Measurements from ENCODE around the gene DCANP1.
A peak's percentile ranks its signal among the peaks of the same experiment; 100 is the strongest.

Gene DCANP1

GRCh38 chr5:135457424-135458071 lies 10.4 kb upstream of the DCANP1 start:
- H3K27me3 ChIP-seq (ENCODE audit: insufficient read depth, low read length, poor library complexity) = no peaks in the 10 kb centered on the region
- no peak overlapping the region for H3K18ac ChIP-seq (ENCODE audit: low read length)
- H3K4me2 ChIP-seq (ENCODE audit: low read length) = no peak overlapping the region
- WGBS (ENCODE audit: extremely low coverage, insufficient coverage, low lambda C conversion rate) = no CpG with 5 or more reads among the region's 9 CpGs
- H2BK120ac ChIP-seq (ENCODE audit: low read depth, low read length) = no peak overlapping the region
- H2BK15ac ChIP-seq (replicated peaks; ENCODE audit: low read depth) = no peak overlapping the region
- H2BK5ac ChIP-seq (ENCODE audit: low read length) = no peak overlapping the region
- H3K79me1 ChIP-seq (ENCODE audit: low read length) = no peaks in the 10 kb centered on the region
- no peaks in the 10 kb centered on the region for H3K4me1 ChIP-seq (ENCODE audit: control insufficient read depth, low read depth, low read length)
- H3K79me2 ChIP-seq (ENCODE audit: control insufficient read depth, insufficient read depth, low read length) = no peaks in the 10 kb centered on the region
- no peak overlapping the region for H4K8ac ChIP-seq (ENCODE audit: low read depth, low read length)
- no peak overlapping the region for H4K5ac ChIP-seq (ENCODE audit: low read length)
- H3K4me3 ChIP-seq (ENCODE audit: low read length) = no peak overlapping the region
- no peak overlapping the region for H3K23ac ChIP-seq (ENCODE audit: low read length)
- DNase-seq = peak; percentile 82
- H3K9ac ChIP-seq (ENCODE audit: low read length) = no peak overlapping the region
- H3K56ac ChIP-seq (ENCODE audit: low read length) = no peak overlapping the region
- no peak overlapping the region for H2AK5ac ChIP-seq (ENCODE audit: low read length)
- no peak overlapping the region for H3K27ac ChIP-seq (ENCODE audit: low read depth, low read length)
- H3K36me3 ChIP-seq (ENCODE audit: control insufficient read depth, insufficient read depth, low read length) = no peaks in the 10 kb centered on the region
- no peak overlapping the region for H3K4ac ChIP-seq (ENCODE audit: low read depth, low read length)

GRCh38 chr5:135456238-135457099 lies 9.3 kb upstream of the DCANP1 start:
- no CpG with 5 or more reads among the region's 12 CpGs for WGBS (ENCODE audit: extremely low coverage, insufficient coverage, low lambda C conversion rate)
- H3K27ac ChIP-seq (ENCODE audit: low read depth, low read length) = no peak overlapping the region

GRCh38 chr5:135455876-135456237 lies 8.7 kb upstream of the DCANP1 start:
- Histone ChIP-seq H4K5ac (ENCODE audit: low read length) (no peak overlapping the region), H3K9ac (ENCODE audit: low read length) (no peak overlapping the region), H3K4me2 (ENCODE audit: low read length) (no peak overlapping the region), H3K27ac (ENCODE audit: low read depth, low read length) (no peak overlapping the region), H3K36me3 (ENCODE audit: control insufficient read depth, insufficient read depth, low read length) (no peaks in the 10 kb centered on the region), H3K79me2 (ENCODE audit: control insufficient read depth, insufficient read depth, low read length) (no peaks in the 10 kb centered on the region), H2BK120ac (ENCODE audit: low read depth, low read length) (no peak overlapping the region), H3K4me3 (ENCODE audit: low read length) (no peak overlapping the region), H3K23ac (ENCODE audit: low read length) (no peak overlapping the region), H2BK15ac (replicated peaks; ENCODE audit: low read depth) (no peak overlapping the region), H3K4me1 (ENCODE audit: control insufficient read depth, low read depth, low read length) (no peaks in the 10 kb centered on the region), H2AK5ac (ENCODE audit: low read length) (no peak overlapping the region), H3K4ac (ENCODE audit: low read depth, low read length) (no peak overlapping the region), H3K56ac (ENCODE audit: low read length) (no peak overlapping the region), H3K18ac (ENCODE audit: low read length) (no peak overlapping the region), H3K79me1 (ENCODE audit: low read length) (no peaks in the 10 kb centered on the region), H2BK5ac (ENCODE audit: low read length) (no peak overlapping the region), H4K8ac (ENCODE audit: low read depth, low read length) (no peak overlapping the region), H3K27me3 (ENCODE audit: insufficient read depth, low read length, poor library complexity) (no peaks in the 10 kb centered on the region)
- no peak for DNase-seq
- no CpG with 5 or more reads among the region's 4 CpGs for WGBS (ENCODE audit: extremely low coverage, insufficient coverage, low lambda C conversion rate)

More at GRCh38 chr5:135456238-135457099, 9.3 kb upstream of the DCANP1 start:
- Histone ChIP-seq H2BK15ac (replicated peaks; ENCODE audit: low read depth) (no peak overlapping the region), H3K23ac (ENCODE audit: low read length) (no peak overlapping the region), H4K5ac (ENCODE audit: low read length) (no peak overlapping the region), H3K4ac (ENCODE audit: low read depth, low read length) (no peak overlapping the region), H2BK120ac (ENCODE audit: low read depth, low read length) (no peak overlapping the region), H3K9ac (ENCODE audit: low read length) (no peak overlapping the region), H3K27me3 (ENCODE audit: insufficient read depth, low read length, poor library complexity) (no peaks in the 10 kb centered on the region), H3K4me1 (ENCODE audit: control insufficient read depth, low read depth, low read length) (no peaks in the 10 kb centered on the region), H3K79me2 (ENCODE audit: control insufficient read depth, insufficient read depth, low read length) (no peaks in the 10 kb centered on the region), H3K79me1 (ENCODE audit: low read length) (no peaks in the 10 kb centered on the region), H3K56ac (ENCODE audit: low read length) (no peak overlapping the region), H3K36me3 (ENCODE audit: control insufficient read depth, insufficient read depth, low read length) (no peaks in the 10 kb centered on the region), H3K4me3 (ENCODE audit: low read length) (no peak overlapping the region), H3K4me2 (ENCODE audit: low read length) (no peak overlapping the region), H2AK5ac (ENCODE audit: low read length) (no peak overlapping the region), H3K18ac (ENCODE audit: low read length) (no peak overlapping the region), H2BK5ac (ENCODE audit: low read length) (no peak overlapping the region), H4K8ac (ENCODE audit: low read depth, low read length) (no peak overlapping the region)
- DNase-seq = no peak

GRCh38 chr5:135454946-135455345 lies 7.8 kb upstream of the DCANP1 start:
- Histone ChIP-seq H3K23ac (ENCODE audit: low read length) (no peak overlapping the region), H2AK5ac (ENCODE audit: low read length) (no peak overlapping the region), H3K79me1 (ENCODE audit: low read length) (no peaks in the 10 kb centered on the region), H3K4ac (ENCODE audit: low read depth, low read length) (no peak overlapping the region), H3K36me3 (ENCODE audit: control insufficient read depth, insufficient read depth, low read length) (no peaks in the 10 kb centered on the region), H2BK120ac (ENCODE audit: low read depth, low read length) (no peak overlapping the region), H3K27ac (ENCODE audit: low read depth, low read length) (no peak overlapping the region), H3K27me3 (ENCODE audit: insufficient read depth, low read length, poor library complexity) (no peaks in the 10 kb centered on the region), H4K8ac (ENCODE audit: low read depth, low read length) (no peak overlapping the region), H2BK15ac (replicated peaks; ENCODE audit: low read depth) (no peak overlapping the region), H3K4me1 (ENCODE audit: control insufficient read depth, low read depth, low read length) (no peaks in the 10 kb centered on the region), H4K5ac (ENCODE audit: low read length) (no peak overlapping the region), H2BK5ac (ENCODE audit: low read length) (no peak overlapping the region), H3K18ac (ENCODE audit: low read length) (no peak overlapping the region), H3K4me3 (ENCODE audit: low read length) (no peak overlapping the region), H3K9ac (ENCODE audit: low read length) (no peak overlapping the region), H3K4me2 (ENCODE audit: low read length) (no peak overlapping the region), H3K56ac (ENCODE audit: low read length) (no peak overlapping the region), H3K79me2 (ENCODE audit: control insufficient read depth, insufficient read depth, low read length) (no peaks in the 10 kb centered on the region)
- no CpG with 5 or more reads among the region's 3 CpGs for WGBS (ENCODE audit: extremely low coverage, insufficient coverage, low lambda C conversion rate)
- DNase-seq = no peak

GRCh38 chr5:135453613-135454012 lies 6.5 kb upstream of the DCANP1 start:
- Histone ChIP-seq H3K56ac (ENCODE audit: low read length) (no peak overlapping the region), H3K9ac (ENCODE audit: low read length) (no peak overlapping the region), H2AK5ac (ENCODE audit: low read length) (no peak overlapping the region), H3K79me1 (ENCODE audit: low read length) (no peaks in the 10 kb centered on the region), H3K27ac (ENCODE audit: low read depth, low read length) (no peak overlapping the region), H3K4me1 (ENCODE audit: control insufficient read depth, low read depth, low read length) (no peaks in the 10 kb centered on the region), H4K5ac (ENCODE audit: low read length) (no peak overlapping the region), H3K79me2 (ENCODE audit: control insufficient read depth, insufficient read depth, low read length) (no peaks in the 10 kb centered on the region), H4K8ac (ENCODE audit: low read depth, low read length) (no peak overlapping the region), H2BK120ac (ENCODE audit: low read depth, low read length) (no peak overlapping the region), H3K27me3 (ENCODE audit: insufficient read depth, low read length, poor library complexity) (no peaks in the 10 kb centered on the region), H3K4ac (ENCODE audit: low read depth, low read length) (no peak overlapping the region), H3K36me3 (ENCODE audit: control insufficient read depth, insufficient read depth, low read length) (no peaks in the 10 kb centered on the region), H3K23ac (ENCODE audit: low read length) (no peak overlapping the region), H2BK5ac (ENCODE audit: low read length) (no peak overlapping the region), H2BK15ac (replicated peaks; ENCODE audit: low read depth) (no peak overlapping the region), H3K4me2 (ENCODE audit: low read length) (no peak overlapping the region), H3K18ac (ENCODE audit: low read length) (no peak overlapping the region), H3K4me3 (ENCODE audit: low read length) (no peak overlapping the region)
- no peak for DNase-seq
- no CpG with 5 or more reads among the region's 4 CpGs for whole genome bisulfite sequencing (ENCODE audit: extremely low coverage, insufficient coverage, low lambda C conversion rate)

Measured in mesendoderm (in vitro differentiated cells).